HepG2 (cell line): ENCODE measurements around the gene IQCE. TPM values are rescaled to one million over a fixed set of nuclear protein-coding genes. Genes with fewer than 3 reads are reported as not detected.

Experiments
- ATF2 ChIP-seq: sonication (generic); formaldehyde crosslinking; IDR thresholded peaks from 2 replicates; pipeline ENCODE4 v1.4.0; 2020; ENCODE audit warnings: missing genetic modification reagents
- ATRX ChIP-seq: sonication (generic); formaldehyde crosslinking; IDR thresholded peaks from 2 replicates; pipeline ENCODE4 v1.4.0; 2020; ENCODE audit warnings: missing genetic modification reagents, borderline replicate concordance
- BHLHE40 ChIP-seq: IDR thresholded peaks from 2 replicates; pipeline ENCODE4 v1.6.1; 2011; ENCODE audit warnings: low read length, improper control_type of control experiment
- ERF ChIP-seq: IDR thresholded peaks from 2 replicates; pipeline ENCODE4 v1.6.1; 2018; ENCODE audit warnings: missing biosample characterization, missing genetic modification reagents
- ISL2 ChIP-seq: sonication (generic); formaldehyde crosslinking; IDR thresholded peaks from 2 replicates; pipeline ENCODE4 v1.5.0; 2020; ENCODE audit warnings: missing genetic modification reagents
- MIER3 ChIP-seq: IDR thresholded peaks from 2 replicates; pipeline ENCODE4 v1.6.1; 2016; ENCODE audit warnings: missing compliant biosample characterization, borderline replicate concordance
- NAIF1 ChIP-seq: sonication (generic); formaldehyde crosslinking; IDR thresholded peaks from 2 replicates; pipeline ENCODE4 v1.5.0; 2020; ENCODE audit warnings: mild to moderate bottlenecking, missing genetic modification reagents, borderline replicate concordance
- NFRKB ChIP-seq: fragments of 450-650 bp; IDR thresholded peaks from 2 replicates; pipeline ENCODE4 v1.6.1; 2017
- NFYB ChIP-seq: sonication (generic); formaldehyde crosslinking; IDR thresholded peaks from 2 replicates; pipeline ENCODE4 v1.4.0; 2020; ENCODE audit warnings: missing genetic modification reagents
- PPARG ChIP-seq: conservative IDR thresholded peaks from 2 replicates; pipeline ENCODE4 v1.6.1; 2016; ENCODE audit warnings: missing biosample characterization, missing genetic modification reagents
- RBFOX2 ChIP-seq: fragments of 200-400 bp; formaldehyde crosslinking; IDR thresholded peaks from 2 replicates; pipeline ENCODE4 v1.6.1; 2017; ENCODE audit warnings: low read depth, mild to moderate bottlenecking, low read length
- REPIN1 ChIP-seq: sonication (generic); formaldehyde crosslinking; IDR thresholded peaks from 2 replicates; pipeline ENCODE4 v1.8.0; 2022; ENCODE audit warnings: missing genetic modification reagents, low read depth, mild to moderate bottlenecking, borderline replicate concordance
- RORA ChIP-seq: sonication (generic); formaldehyde crosslinking; IDR thresholded peaks from 2 replicates; pipeline ENCODE4 v1.5.0; 2020; ENCODE audit warnings: mild to moderate bottlenecking, missing genetic modification reagents, moderate library complexity
- RXRB ChIP-seq: IDR thresholded peaks from 2 replicates; pipeline ENCODE4 v1.6.1; 2016; ENCODE audit warnings: borderline replicate concordance, missing genetic modification reagents, missing compliant biosample characterization
- SIX4 ChIP-seq: sonication (generic); formaldehyde crosslinking; IDR thresholded peaks from 2 replicates; pipeline ENCODE4 v1.4.0; 2020; ENCODE audit warnings: missing genetic modification reagents
- SMC3 ChIP-seq: IDR thresholded peaks from 2 replicates; pipeline ENCODE4 v1.6.1; 2011; ENCODE audit warnings: low read length, improper control_type of control experiment
- ZFP37 ChIP-seq: sonication (generic); formaldehyde crosslinking; IDR thresholded peaks from 2 replicates; pipeline ENCODE4 v1.4.0; 2020; ENCODE audit warnings: missing genetic modification reagents, borderline replicate concordance
- ZMYM2 ChIP-seq: sonication (generic); formaldehyde crosslinking; IDR thresholded peaks from 2 replicates; pipeline ENCODE4 v1.8.0; 2022; ENCODE audit warnings: mild to moderate bottlenecking, missing genetic modification reagents
- ZNF12 ChIP-seq: sonication (generic); formaldehyde crosslinking; IDR thresholded peaks from 2 replicates; pipeline ENCODE4 v1.5.0; 2020; ENCODE audit warnings: missing genetic modification reagents
- ZNF180 ChIP-seq: sonication (generic); formaldehyde crosslinking; IDR thresholded peaks from 2 replicates; pipeline ENCODE4 v1.4.0; 2020; ENCODE audit warnings: low read depth, missing genetic modification reagents, borderline replicate concordance
- ZNF776 ChIP-seq: sonication (generic); formaldehyde crosslinking; IDR thresholded peaks from 2 replicates; pipeline ENCODE4 v1.4.0; 2020; ENCODE audit warnings: mild to moderate bottlenecking, missing genetic modification reagents
- ZNF792 ChIP-seq: IDR thresholded peaks from 2 replicates; pipeline ENCODE4 v1.6.1; 2016
- ZSCAN29 ChIP-seq: sonication (generic); formaldehyde crosslinking; conservative IDR thresholded peaks from 2 replicates; pipeline ENCODE4 v1.4.0; 2020; ENCODE audit warnings: mild to moderate bottlenecking, missing genetic modification reagents
- polyA plus RNA-seq, 8 experiments: library from polyadenylated mRNA; depleted of rRNA in 3 of 8; stranded (reverse) in 7 of 8; unstranded in 1 of 8; fragments of >200 nt; fragmentation: Illumina TruSeq in 4 of 8; extraction: Trizol in 4 of 8; gene quantifications; 2 replicates each; pipeline versions ENCODE4 v1.2.1 to v1.2.3, GENCODE V29; 2011 to 2016; ENCODE audit warnings: low read depth in 4 of 8, missing spikeins in 1 of 8, mixed read lengths in 1 of 8; ENCODE audit not compliant: insufficient read depth in 1 of 8
- total RNA-seq, 5 experiments: library from RNA; depleted of rRNA; stranded (reverse); fragments of >200 nt; fragmentation: Illumina TruSeq; extraction: Trizol; gene quantifications; 2 replicates each; pipeline ENCODE4 v1.2.3, GENCODE V29; 2016; ENCODE audit warnings: low read depth in 1 of 5
- TF ChIP-seq, protein P1 (sequence below): sonication (generic); formaldehyde crosslinking; IDR thresholded peaks from 2 replicates; pipeline ENCODE4 v1.9.0; 2021; ENCODE audit warnings: mild to moderate bottlenecking, missing genetic modification reagents
- TF ChIP-seq, protein P2 (sequence below): sonication (generic); formaldehyde crosslinking; IDR thresholded peaks from 2 replicates; pipeline ENCODE4 v1.5.0; 2020; ENCODE audit warnings: mild to moderate bottlenecking, low read depth, missing genetic modification reagents, borderline replicate concordance

IQCE gene
- total and polyA plus RNA-seq, 2 of the 13 experiments (the other 11 are each of a cell fraction or from before 2014, with no cell fraction given) = 1.5 to 2.5 TPM

DNA sequence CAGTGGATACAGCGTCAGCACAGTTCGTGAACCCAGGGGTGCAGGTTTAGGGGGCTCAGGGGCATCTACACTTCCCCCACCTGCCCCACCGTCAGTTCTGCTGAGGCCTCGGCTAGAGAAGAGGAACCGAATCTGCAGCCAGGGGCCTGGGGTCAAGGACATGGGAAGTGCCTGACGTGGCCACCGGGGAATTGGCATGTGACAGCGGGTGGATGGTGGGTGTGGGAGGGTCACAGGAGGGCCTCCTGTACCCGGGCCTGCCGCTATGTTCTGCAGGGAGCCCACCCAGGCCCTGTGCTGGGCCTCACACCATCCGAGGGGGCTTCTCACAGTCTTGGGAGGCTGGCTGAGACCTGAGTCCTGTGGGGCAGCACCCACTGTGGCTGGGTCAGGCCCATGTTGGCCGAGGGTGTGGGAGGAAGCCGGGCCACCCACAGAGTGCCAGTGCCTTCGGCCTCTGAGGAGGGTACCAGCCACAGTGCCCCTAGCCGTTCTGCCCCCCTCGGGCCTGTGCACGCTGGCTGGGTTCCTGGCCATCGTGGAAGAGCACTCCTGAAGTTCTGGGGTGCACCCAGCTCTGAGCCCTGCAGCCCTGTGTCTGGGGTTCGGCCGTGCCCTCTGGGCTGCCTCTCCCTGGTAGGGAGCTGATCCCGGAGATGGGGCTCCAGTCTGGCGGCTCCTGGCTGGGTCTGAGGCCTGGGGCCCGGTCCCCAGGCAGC lies 78.9 kb downstream of the IQCE start (continued):
- TF ChIP-seq, protein P1, sequence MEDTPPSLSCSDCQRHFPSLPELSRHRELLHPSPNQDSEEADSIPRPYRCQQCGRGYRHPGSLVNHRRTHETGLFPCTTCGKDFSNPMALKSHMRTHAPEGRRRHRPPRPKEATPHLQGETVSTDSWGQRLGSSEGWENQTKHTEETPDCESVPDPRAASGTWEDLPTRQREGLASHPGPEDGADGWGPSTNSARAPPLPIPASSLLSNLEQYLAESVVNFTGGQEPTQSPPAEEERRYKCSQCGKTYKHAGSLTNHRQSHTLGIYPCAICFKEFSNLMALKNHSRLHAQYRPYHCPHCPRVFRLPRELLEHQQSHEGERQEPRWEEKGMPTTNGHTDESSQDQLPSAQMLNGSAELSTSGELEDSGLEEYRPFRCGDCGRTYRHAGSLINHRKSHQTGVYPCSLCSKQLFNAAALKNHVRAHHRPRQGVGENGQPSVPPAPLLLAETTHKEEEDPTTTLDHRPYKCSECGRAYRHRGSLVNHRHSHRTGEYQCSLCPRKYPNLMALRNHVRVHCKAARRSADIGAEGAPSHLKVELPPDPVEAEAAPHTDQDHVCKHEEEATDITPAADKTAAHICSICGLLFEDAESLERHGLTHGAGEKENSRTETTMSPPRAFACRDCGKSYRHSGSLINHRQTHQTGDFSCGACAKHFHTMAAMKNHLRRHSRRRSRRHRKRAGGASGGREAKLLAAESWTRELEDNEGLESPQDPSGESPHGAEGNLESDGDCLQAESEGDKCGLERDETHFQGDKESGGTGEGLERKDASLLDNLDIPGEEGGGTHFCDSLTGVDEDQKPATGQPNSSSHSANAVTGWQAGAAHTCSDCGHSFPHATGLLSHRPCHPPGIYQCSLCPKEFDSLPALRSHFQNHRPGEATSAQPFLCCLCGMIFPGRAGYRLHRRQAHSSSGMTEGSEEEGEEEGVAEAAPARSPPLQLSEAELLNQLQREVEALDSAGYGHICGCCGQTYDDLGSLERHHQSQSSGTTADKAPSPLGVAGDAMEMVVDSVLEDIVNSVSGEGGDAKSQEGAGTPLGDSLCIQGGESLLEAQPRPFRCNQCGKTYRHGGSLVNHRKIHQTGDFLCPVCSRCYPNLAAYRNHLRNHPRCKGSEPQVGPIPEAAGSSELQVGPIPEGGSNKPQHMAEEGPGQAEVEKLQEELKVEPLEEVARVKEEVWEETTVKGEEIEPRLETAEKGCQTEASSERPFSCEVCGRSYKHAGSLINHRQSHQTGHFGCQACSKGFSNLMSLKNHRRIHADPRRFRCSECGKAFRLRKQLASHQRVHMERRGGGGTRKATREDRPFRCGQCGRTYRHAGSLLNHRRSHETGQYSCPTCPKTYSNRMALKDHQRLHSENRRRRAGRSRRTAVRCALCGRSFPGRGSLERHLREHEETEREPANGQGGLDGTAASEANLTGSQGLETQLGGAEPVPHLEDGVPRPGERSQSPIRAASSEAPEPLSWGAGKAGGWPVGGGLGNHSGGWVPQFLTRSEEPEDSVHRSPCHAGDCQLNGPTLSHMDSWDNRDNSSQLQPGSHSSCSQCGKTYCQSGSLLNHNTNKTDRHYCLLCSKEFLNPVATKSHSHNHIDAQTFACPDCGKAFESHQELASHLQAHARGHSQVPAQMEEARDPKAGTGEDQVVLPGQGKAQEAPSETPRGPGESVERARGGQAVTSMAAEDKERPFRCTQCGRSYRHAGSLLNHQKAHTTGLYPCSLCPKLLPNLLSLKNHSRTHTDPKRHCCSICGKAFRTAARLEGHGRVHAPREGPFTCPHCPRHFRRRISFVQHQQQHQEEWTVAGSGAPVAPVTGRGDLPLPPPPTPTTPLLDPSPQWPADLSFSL (CRISPR knock-in tag) = no peak
- no peak for TF ChIP-seq NFRKB
- TF ChIP-seq ZNF180 (CRISPR knock-in tag) = no peak
- peak; percentile 49; the same call in 1 of the 2 replicates for TF ChIP-seq ATF2 (CRISPR knock-in tag)
- TF ChIP-seq RXRB (CRISPR knock-in tag) = peak; percentile 78
- TF ChIP-seq ZNF792 (CRISPR knock-in tag) = peak; percentile 35; the same call in 1 of the 2 replicates
- TF ChIP-seq REPIN1 (CRISPR knock-in tag) = no peak
- no peak for TF ChIP-seq SMC3
- no peak for TF ChIP-seq ZNF12
- TF ChIP-seq ERF = 0 out of 2 replicates have a peak, but pooled peaks have one; percentile 20
- TF ChIP-seq ZMYM2 (CRISPR knock-in tag) = no peak
- TF ChIP-seq, protein P2, sequence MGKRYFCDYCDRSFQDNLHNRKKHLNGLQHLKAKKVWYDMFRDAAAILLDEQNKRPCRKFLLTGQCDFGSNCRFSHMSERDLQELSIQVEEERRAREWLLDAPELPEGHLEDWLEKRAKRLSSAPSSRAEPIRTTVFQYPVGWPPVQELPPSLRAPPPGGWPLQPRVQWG (CRISPR knock-in tag) = no peak
- peak; percentile 38; the same call in 1 of the 2 replicates for TF ChIP-seq MIER3 (CRISPR knock-in tag)
- TF ChIP-seq ISL2 (CRISPR knock-in tag) = no peak
- no peak for TF ChIP-seq SIX4 (CRISPR knock-in tag)
- TF ChIP-seq ATRX (CRISPR knock-in tag) = no peak
- 0 out of 2 replicates have a peak, but pooled peaks have one; percentile 49 for TF ChIP-seq ZFP37 (CRISPR knock-in tag)
- no peak for TF ChIP-seq RORA (CRISPR knock-in tag)
- peak; percentile 27; the same call in 1 of the 2 replicates for TF ChIP-seq BHLHE40
- no peak; the same call in 1 of the 2 replicates for TF ChIP-seq ZNF776 (CRISPR knock-in tag)
- TF ChIP-seq RBFOX2 = peak; percentile 22; the same call in 1 of the 2 replicates
- no peak for TF ChIP-seq PPARG (CRISPR knock-in tag)
- peak; percentile 56; the same call in 1 of the 2 replicates for TF ChIP-seq ZSCAN29 (CRISPR knock-in tag)
- TF ChIP-seq NAIF1 (CRISPR knock-in tag) = no peak
- no peak for TF ChIP-seq NFYB (CRISPR knock-in tag)
